CD8-positive, alpha-beta memory T cell (primary cell): Measurements from ENCODE around the gene ID3. TPM values are rescaled to one million over a fixed set of nuclear protein-coding genes. Genes with fewer than 3 reads are reported as not detected.
A peak's percentile ranks its signal among the peaks of the same experiment; 100 is the strongest.

Source experiments
- CTCF ChIA-PET: fragments of 350-600 bp; sonication (Branson Sonifier 250); formaldehyde crosslinking; loops from one replicate; lab custom pipeline; 2021; ENCODE audit warnings: antibody characterized with exemption; lab: Charles Lee
- POLR2A ChIA-PET: fragments of 350-600 bp; sonication (Branson Sonifier 250); formaldehyde crosslinking; loops from one replicate; lab custom pipeline; 2021; ENCODE audit warnings: antibody characterized with exemption; lab: Charles Lee
- DNase-seq, 5 donors: peaks; one replicate each; pipeline versions ENCODE4 v3.0.0 to v3.0.0-alpha.2; 2020 to 2022; ENCODE audit warnings: mixed read lengths in 1 of 5
- H3K27ac ChIP-seq: one replicate; pipeline ENCODE4 v1.7.0; 2013; ENCODE audit warnings: low read depth, mild to moderate bottlenecking, low read length, moderate library complexity
- H3K27me3 ChIP-seq: 2 replicates; pipeline ENCODE4 v1.7.0; 2013; ENCODE audit warnings: low read length, mild to moderate bottlenecking; ENCODE audit not compliant: insufficient read depth, poor library complexity, severe bottlenecking
- H3K36me3 ChIP-seq: 2 replicates; pipeline ENCODE4 v1.7.0; 2013; ENCODE audit warnings: mild to moderate bottlenecking, low read length, moderate library complexity; ENCODE audit not compliant: insufficient read depth
- H3K4me1 ChIP-seq: 2 replicates; pipeline ENCODE4 v1.7.0; 2013; ENCODE audit warnings: mild to moderate bottlenecking, low read length, moderate library complexity; ENCODE audit not compliant: insufficient read depth
- H3K4me3 ChIP-seq: 2 replicates; pipeline ENCODE4 v1.7.0; 2013; ENCODE audit warnings: mild to moderate bottlenecking, low read length
- H3K9me3 ChIP-seq: 2 replicates; pipeline ENCODE4 v1.7.0; 2013; ENCODE audit warnings: mild to moderate bottlenecking, low read length
- H3K27ac Mint-ChIP-seq, 8 donors: one replicate each; pipeline ENCODE4 v1.8.0; 2020 to 2021; ENCODE audit warnings: mixed read lengths in 8 of 8, mild to moderate bottlenecking in 6 of 8, inconsistent platforms in 3 of 8, moderate library complexity in 3 of 8
- H3K27me3 Mint-ChIP-seq, 2 donors: one replicate each; pipeline ENCODE4 v1.8.0; 2020 to 2021; ENCODE audit warnings: mixed read lengths in 2 of 2, mild to moderate bottlenecking in 1 of 2, moderate library complexity in 1 of 2
- H3K36me3 Mint-ChIP-seq, 3 donors: one replicate each; pipeline ENCODE4 v1.8.0; 2020 to 2021; ENCODE audit warnings: mixed read lengths in 3 of 3, inconsistent platforms in 1 of 3, mild to moderate bottlenecking in 1 of 3
- H3K4me1 Mint-ChIP-seq, 3 donors: one replicate each; pipeline ENCODE4 v1.8.0; 2020 to 2021; ENCODE audit warnings: mixed read lengths in 3 of 3, inconsistent platforms in 1 of 3, mild to moderate bottlenecking in 1 of 3
- H3K4me3 Mint-ChIP-seq, 7 donors: one replicate each; pipeline ENCODE4 v1.8.0; 2020 to 2021; ENCODE audit warnings: mixed read lengths in 7 of 7, mild to moderate bottlenecking in 6 of 7, moderate library complexity in 4 of 7, inconsistent platforms in 2 of 7
- H3K9me3 Mint-ChIP-seq, 5 donors: one replicate each; pipeline ENCODE4 v1.8.0; 2020 to 2022; ENCODE audit warnings: mixed read lengths in 5 of 5, mild to moderate bottlenecking in 3 of 5, moderate library complexity in 2 of 5, inconsistent platforms in 1 of 5
- polyA plus RNA-seq: library from polyadenylated mRNA; unstranded; fragments of 300-500 nt; fragmentation: Illumina TruSeq; gene quantifications from one replicate; pipeline ENCODE4 v1.2.3, GENCODE V29; 2021
- total RNA-seq, 2 experiments: library from RNA; stranded (reverse); gene quantifications; one replicate each; pipeline ENCODE4 v1.2.3, GENCODE V29; 2021

Gene ID3
- total and polyA plus RNA-seq, 3 experiments from 2014 or later, result 4.7 to 19.3 (median 18.4) TPM

DNA sequence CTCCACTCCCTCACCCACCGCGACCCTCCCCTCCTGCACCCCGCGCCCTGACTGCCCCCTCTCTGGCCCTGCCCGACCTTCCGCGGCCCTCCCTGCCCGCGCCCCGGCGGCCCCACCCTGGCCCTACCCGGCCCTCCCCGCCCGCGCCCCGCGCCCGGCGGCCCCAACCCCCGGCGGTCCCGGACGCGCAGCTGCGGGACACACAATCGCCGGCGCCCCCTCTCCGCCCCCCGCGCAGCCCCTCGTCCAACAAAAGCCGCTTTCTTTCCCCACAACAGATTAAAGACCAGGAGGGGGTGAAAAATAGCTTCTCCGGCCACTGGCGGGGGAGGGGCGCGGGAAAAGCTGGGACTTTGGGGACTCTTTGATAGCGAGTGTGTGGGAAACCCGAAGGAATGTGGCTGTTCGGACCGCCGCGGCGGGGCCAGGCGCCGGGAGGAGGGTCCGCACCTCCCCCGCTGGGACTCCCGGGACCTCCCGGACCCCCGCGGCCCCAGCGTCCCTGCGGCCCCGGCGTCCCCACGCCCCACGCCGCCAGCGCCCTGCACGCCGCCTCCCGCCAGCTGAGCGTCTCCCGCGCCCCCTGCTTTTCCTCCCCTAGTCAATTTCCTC, 8.8 kb upstream of the ID3 start:
- Mint-ChIP-seq H3K9me3 (no peaks in the 10 kb centered on the region), H3K27me3 (peaks cover 21 to 37% of the 10 kb centered on the region in 2 donors), H3K4me3 (peak overlapping the region; percentile 24 to 87 (median 82)), H3K4me1 (peaks cover 8 to 22% (median 14%) of the 10 kb centered on the region in 3 donors), H3K36me3 (no peaks in the 10 kb centered on the region), H3K27ac (peak overlapping the region in 5 of 8 donors; percentile 19 to 71 (median 43))
- Histone ChIP-seq H3K27ac (peak overlapping the region; percentile 8), H3K27me3 (peaks cover 13% of the 10 kb centered on the region), H3K36me3 (no peaks in the 10 kb centered on the region), H3K4me3 (peak overlapping the region; percentile 39), H3K4me1 (peaks cover 11% of the 10 kb centered on the region), H3K9me3 (no peaks in the 10 kb centered on the region)
- CTCF ChIA-PET, result interaction anchor here (1.2 kb wide), 1 partner anchor 69 kb away, joined by 3 read pairs; no protein-coding TSS in a partner anchor
- POLR2A ChIA-PET, result interaction anchor here (0.7 kb wide), 1 partner anchor 51 kb away, joined by 4 read pairs; no protein-coding TSS in a partner anchor
- DNase-seq, result no peak

- H3K9me3 Mint-ChIP-seq, result no peaks in the 10 kb centered on the region
- Histone ChIP-seq H3K36me3 (no peaks in the 10 kb centered on the region), H3K27me3 (peaks cover 13% of the 10 kb centered on the region), H3K4me1 (peaks cover 15% of the 10 kb centered on the region), H3K9me3 (no peaks in the 10 kb centered on the region), H3K27ac (peak overlapping the region; percentile 7), H3K4me3 (no peak overlapping the region)
- DNase-seq, result no peak
- ChIA-PET CTCF (interaction anchor here (1.2 kb wide), 1 partner anchor 70 kb away, joined by 3 read pairs; no protein-coding TSS in a partner anchor), POLR2A (no interaction called here)
- H3K4me1 Mint-ChIP-seq, result peaks cover 8 to 22% (median 14%) of the 10 kb centered on the region in 3 donors
- peak overlapping the region in 6 of 7 donors; percentile 59 to 87 (median 68) for H3K4me3 Mint-ChIP-seq
- H3K36me3 Mint-ChIP-seq, result no peaks in the 10 kb centered on the region
- peaks cover 21 to 37% of the 10 kb centered on the region in 2 donors for H3K27me3 Mint-ChIP-seq
- H3K27ac Mint-ChIP-seq, result peak overlapping the region in 2 of 8 donors; percentile 19 to 71
These were observed 8.3 kb upstream of the ID3 start for GRCh38 chr1:23567629-23567995.

- peaks cover 21 to 34% of the 10 kb centered on the region in 2 donors for H3K27me3 Mint-ChIP-seq
- H3K27ac ChIP-seq, result no peak overlapping the region
- no peak for DNase-seq
- peaks cover 13% of the 10 kb centered on the region for H3K27me3 ChIP-seq
- no peaks in the 10 kb centered on the region for H3K9me3 ChIP-seq
- H3K9me3 Mint-ChIP-seq, result no peaks in the 10 kb centered on the region
- H3K36me3 Mint-ChIP-seq, result no peaks in the 10 kb centered on the region
- no peak overlapping the region for H3K4me3 ChIP-seq
- peaks cover 23% of the 10 kb centered on the region for H3K4me1 ChIP-seq
- no peaks in the 10 kb centered on the region for H3K36me3 ChIP-seq
- peaks cover 9 to 22% (median 14%) of the 10 kb centered on the region in 3 donors for H3K4me1 Mint-ChIP-seq
- ChIA-PET CTCF (interaction anchor here (0.9 to 1.2 kb wide), 2 partner anchors 68 to 71 kb away, joined by 4 read pairs; no protein-coding TSS in a partner anchor), POLR2A (no interaction called here)
- peak overlapping the region in 2 of 7 donors; percentile 41 to 49 for H3K4me3 Mint-ChIP-seq
- H3K27ac Mint-ChIP-seq, result no peak overlapping the region
These were observed 7.0 kb upstream of the ID3 start for GRCh38 chr1:23566304-23566703.

DNA sequence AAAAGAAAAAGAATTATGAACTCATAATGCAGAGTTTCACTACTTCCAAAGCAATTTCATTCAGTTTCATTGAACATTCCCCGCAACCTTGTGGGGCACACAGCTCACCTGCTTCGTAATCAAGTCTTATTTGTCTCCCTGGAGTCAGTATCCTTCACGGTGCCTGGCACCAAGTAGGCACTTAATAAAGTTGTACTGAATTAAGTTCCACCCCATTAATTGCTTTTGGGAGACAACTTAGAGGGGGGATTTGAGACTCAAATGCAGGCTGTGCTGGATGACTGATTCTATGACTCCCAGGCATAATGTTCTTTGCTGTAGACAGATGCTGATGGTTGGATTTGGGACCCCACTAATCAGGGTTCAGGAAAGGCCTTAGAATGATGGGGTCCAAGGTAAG, 6.5 kb upstream of the ID3 start:
- Mint-ChIP-seq H3K27me3 (peaks cover 21 to 32% of the 10 kb centered on the region in 2 donors), H3K27ac (peak overlapping the region in 1 of 8 donors; percentile 19), H3K4me1 (peaks cover 9 to 25% (median 14%) of the 10 kb centered on the region in 3 donors), H3K9me3 (no peaks in the 10 kb centered on the region), H3K36me3 (no peaks in the 10 kb centered on the region), H3K4me3 (no peak overlapping the region)
- POLR2A ChIA-PET, result interaction anchor here (0.9 kb wide), 1 partner anchor 1180 kb away, joined by 3 read pairs; no protein-coding TSS in a partner anchor
- no peak for DNase-seq
- Histone ChIP-seq H3K4me3 (no peak overlapping the region), H3K4me1 (peaks cover 24% of the 10 kb centered on the region), H3K9me3 (no peaks in the 10 kb centered on the region), H3K27me3 (peaks cover 13% of the 10 kb centered on the region), H3K36me3 (no peaks in the 10 kb centered on the region), H3K27ac (no peak overlapping the region)
- CTCF ChIA-PET, result interaction anchor here (0.9 to 1.2 kb wide), 2 partner anchors 69 to 72 kb away, joined by 4 read pairs; no protein-coding TSS in a partner anchor

GRCh38 chr1:23564529-23565122, 5.3 kb upstream of the ID3 start:
- no peak overlapping the region for H3K27ac ChIP-seq
- Mint-ChIP-seq H3K36me3 (no peaks in the 10 kb centered on the region), H3K9me3 (no peaks in the 10 kb centered on the region), H3K27me3 (peaks cover 20 to 24% of the 10 kb centered on the region in 2 donors), H3K27ac (no peak overlapping the region), H3K4me3 (no peak overlapping the region), H3K4me1 (peaks cover 15 to 36% (median 26%) of the 10 kb centered on the region in 3 donors)
- no peak for DNase-seq
- ChIA-PET POLR2A (interaction anchor here (0.9 kb wide), 1 partner anchor 1179 kb away, joined by 3 read pairs; no protein-coding TSS in a partner anchor), CTCF (interaction anchor here (0.7 to 2.1 kb wide), 5 partner anchors 20 to 72 kb away, joined by 3 to 8 read pairs (median 4); no protein-coding TSS in a partner anchor)
- peaks cover 10% of the 10 kb centered on the region for H3K27me3 ChIP-seq
- no peaks in the 10 kb centered on the region for H3K9me3 ChIP-seq
- no peak overlapping the region for H3K4me3 ChIP-seq
- H3K36me3 ChIP-seq, result no peaks in the 10 kb centered on the region
- peaks cover 32% of the 10 kb centered on the region for H3K4me1 ChIP-seq

- Histone ChIP-seq H3K4me3 (no peak overlapping the region), H3K36me3 (no peaks in the 10 kb centered on the region), H3K27me3 (peaks cover 3% of the 10 kb centered on the region), H3K9me3 (no peaks in the 10 kb centered on the region), H3K27ac (no peak overlapping the region), H3K4me1 (peaks cover 32% of the 10 kb centered on the region)
- peaks cover 0 to 6% (median 0%) of the 10 kb centered on the region in 3 donors for H3K36me3 Mint-ChIP-seq
- H3K27ac Mint-ChIP-seq, result peak overlapping the region in 1 of 8 donors; percentile 11
- no peaks in the 10 kb centered on the region for H3K9me3 Mint-ChIP-seq
- POLR2A ChIA-PET, result no interaction called here
- peak overlapping the region in 1 of 7 donors; percentile 43 for H3K4me3 Mint-ChIP-seq
- CTCF ChIA-PET, result interaction anchor here (0.7 to 2.8 kb wide), 7 partner anchors 9 to 73 kb away, joined by 3 to 8 read pairs (median 4); no protein-coding TSS in a partner anchor
- H3K27me3 Mint-ChIP-seq, result peaks cover 17 to 18% of the 10 kb centered on the region in 2 donors
- H3K4me1 Mint-ChIP-seq, result peaks cover 18 to 33% (median 25%) of the 10 kb centered on the region in 3 donors
- DNase-seq, result no peak
These were observed 4.6 kb upstream of the ID3 start for GRCh38 chr1:23563755-23564374.

DNA sequence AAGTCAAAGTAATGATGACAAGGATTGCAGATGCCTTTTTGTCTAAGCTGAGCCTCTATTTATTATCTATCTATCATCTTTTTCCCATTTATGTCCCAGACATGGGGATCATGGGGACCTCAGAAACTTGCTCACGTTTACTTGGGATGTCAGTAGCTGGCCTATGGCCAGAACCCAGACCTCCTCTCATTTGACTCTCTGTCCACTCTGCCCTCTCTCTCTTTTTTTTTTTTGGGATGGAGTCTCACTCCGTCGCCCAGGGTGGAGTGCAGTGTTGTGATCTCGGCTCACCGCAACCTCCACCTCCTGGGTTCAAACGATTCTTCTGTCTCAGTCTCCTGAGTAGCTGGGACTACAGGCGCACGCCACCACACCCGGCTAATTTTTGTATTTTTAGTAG, 3.7 kb upstream of the ID3 start:
- H3K36me3 Mint-ChIP-seq, result peaks cover 0 to 9% (median 0%) of the 10 kb centered on the region in 3 donors
- POLR2A ChIA-PET, result interaction anchor here (0.6 kb wide), 1 partner anchor 75 kb away, joined by 3 read pairs; no protein-coding TSS in a partner anchor
- no peaks in the 10 kb centered on the region for H3K36me3 ChIP-seq
- H3K9me3 Mint-ChIP-seq, result no peaks in the 10 kb centered on the region
- H3K27ac Mint-ChIP-seq, result no peak overlapping the region
- H3K27me3 Mint-ChIP-seq, result peaks cover 11 to 15% of the 10 kb centered on the region in 2 donors
- H3K4me1 ChIP-seq, result peaks cover 26% of the 10 kb centered on the region
- no peak overlapping the region for H3K4me3 ChIP-seq
- peak overlapping the region in 1 of 7 donors; percentile 43 for H3K4me3 Mint-ChIP-seq
- peak overlapping the region; percentile 52 for H3K27ac ChIP-seq
- CTCF ChIA-PET, result interaction anchor here (1.4 to 2.8 kb wide), 3 partner anchors 8 to 74 kb away, joined by 3 to 7 read pairs (median 6); no protein-coding TSS in a partner anchor
- H3K27me3 ChIP-seq, result no peaks in the 10 kb centered on the region
- H3K4me1 Mint-ChIP-seq, result peaks cover 16 to 34% (median 28%) of the 10 kb centered on the region in 3 donors
- no peak for DNase-seq
- no peaks in the 10 kb centered on the region for H3K9me3 ChIP-seq
